ENCODE data around the gene GRIP2. TPM values are rescaled to one million over a fixed set of nuclear protein-coding genes. Genes with fewer than 3 reads are reported as not detected.

GRIP2 gene
- total and polyA plus RNA-seq, 7 donors, result under 0.01 to 1.7 (median 0.68) TPM

- no peak for DNase-seq
- Histone ChIP-seq H3K27me3 (no peaks in the 10 kb centered on the region), H3K36me3 (no peaks in the 10 kb centered on the region), H3K4me3 (no peak overlapping the region), H3K4me1 (peaks cover 0 to 10% (median 0%) of the 10 kb centered on the region in 4 donors), H3K9me3 (no peaks in the 10 kb centered on the region), H3K27ac (no peak overlapping the region)
- TF ChIP-seq EP300 (IDR thresholded peaks at IDR 0.05), result no peak
- TF ChIP-seq POLR2A (IDR thresholded peaks at IDR 0.05), result no peak
- TF ChIP-seq POLR2AphosphoS5 (IDR thresholded peaks at IDR 0.05), result no peak
- no peak for TF ChIP-seq CTCF (IDR thresholded peaks at IDR 0.05)
- intact Hi-C loops (cut with DNase I), result no loop called here
- 86 to 88% methylated on average over 5 of the region's 5 CpGs for WGBS, 2 donors
Observed at GRCh38 chr3:14486460-14486859, 53.7 kb downstream of the GRIP2 start.

DNA sequence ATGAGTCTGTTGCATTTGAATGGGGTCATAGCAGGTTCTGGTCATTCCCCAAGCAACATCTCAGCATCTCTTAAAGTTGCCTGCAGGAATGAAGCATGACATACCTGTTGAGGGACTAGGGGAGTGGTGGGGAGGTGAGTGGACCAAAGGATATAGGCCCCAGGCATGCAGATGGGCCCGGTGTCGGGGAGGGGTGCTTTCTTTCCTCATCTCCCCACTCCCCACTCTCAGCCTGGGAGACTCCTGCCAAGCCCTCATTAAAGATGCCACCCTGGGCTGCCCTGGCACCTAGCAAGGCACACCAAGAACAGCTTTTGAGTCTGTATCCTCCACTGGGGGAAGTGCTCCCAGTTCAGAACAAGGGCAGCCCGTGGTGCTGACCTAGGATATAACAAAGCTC, 54.2 kb downstream of the GRIP2 start:
- no peaks in the 10 kb centered on the region for H3K27me3 ChIP-seq
- intact Hi-C loops (cut with DNase I), result no loop called here
- no peak for TF ChIP-seq CTCF (IDR thresholded peaks at IDR 0.05)
- TF ChIP-seq EP300 (IDR thresholded peaks at IDR 0.05), result no peak
- no peak for TF ChIP-seq POLR2AphosphoS5 (IDR thresholded peaks at IDR 0.05)
- TF ChIP-seq POLR2A (IDR thresholded peaks at IDR 0.05), result no peak
- 87 to 91% methylated on average over 3 of the region's 3 CpGs for WGBS, 2 donors
- DNase-seq, result no peak
- H3K36me3 ChIP-seq, result no peaks in the 10 kb centered on the region
- H3K27ac ChIP-seq, result no peak overlapping the region
- H3K4me1 ChIP-seq, result peaks cover 0 to 13% (median 0%) of the 10 kb centered on the region in 4 donors
- H3K9me3 ChIP-seq, result no peaks in the 10 kb centered on the region
- H3K4me3 ChIP-seq, result no peak overlapping the region

DNA sequence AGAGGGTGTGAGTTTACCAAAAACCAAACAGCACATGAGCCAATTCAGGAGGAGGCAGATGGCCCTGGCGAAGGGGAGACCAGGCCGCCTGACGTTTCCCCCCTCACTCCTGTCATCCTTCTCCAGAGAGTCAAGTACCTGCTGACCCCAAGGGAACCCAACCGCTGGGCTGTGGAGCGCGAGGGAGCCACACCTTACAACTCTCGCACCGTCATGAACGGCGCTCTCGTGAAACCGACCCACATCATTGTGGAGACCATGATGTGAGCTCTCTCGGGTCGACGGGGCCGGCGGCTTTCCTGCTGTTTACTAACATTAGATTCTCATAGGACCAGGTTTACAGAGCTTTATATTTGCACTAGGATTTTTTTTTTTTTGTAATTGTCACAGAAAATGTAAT, 55.4 kb downstream of the GRIP2 start:
- TF ChIP-seq EP300 (IDR thresholded peaks at IDR 0.05), result no peak
- TF ChIP-seq POLR2A (IDR thresholded peaks at IDR 0.05), result no peak
- TF ChIP-seq CTCF (IDR thresholded peaks at IDR 0.05), result no peak
- TF ChIP-seq POLR2AphosphoS5 (IDR thresholded peaks at IDR 0.05), result no peak
- no peaks in the 10 kb centered on the region for H3K27me3 ChIP-seq
- peaks cover 0 to 13% (median 0%) of the 10 kb centered on the region in 4 donors for H3K4me1 ChIP-seq
- peaks cover 0 to 4% (median 0%) of the 10 kb centered on the region in 4 donors for H3K36me3 ChIP-seq
- intact Hi-C loops (cut with DNase I), result no loop called here
- no peak for DNase-seq
- no peaks in the 10 kb centered on the region for H3K9me3 ChIP-seq
- 90 to 92% methylated on average over 17 of the region's 17 CpGs for WGBS, 2 donors
- H3K4me3 ChIP-seq, result no peak overlapping the region
- no peak overlapping the region for H3K27ac ChIP-seq

DNA sequence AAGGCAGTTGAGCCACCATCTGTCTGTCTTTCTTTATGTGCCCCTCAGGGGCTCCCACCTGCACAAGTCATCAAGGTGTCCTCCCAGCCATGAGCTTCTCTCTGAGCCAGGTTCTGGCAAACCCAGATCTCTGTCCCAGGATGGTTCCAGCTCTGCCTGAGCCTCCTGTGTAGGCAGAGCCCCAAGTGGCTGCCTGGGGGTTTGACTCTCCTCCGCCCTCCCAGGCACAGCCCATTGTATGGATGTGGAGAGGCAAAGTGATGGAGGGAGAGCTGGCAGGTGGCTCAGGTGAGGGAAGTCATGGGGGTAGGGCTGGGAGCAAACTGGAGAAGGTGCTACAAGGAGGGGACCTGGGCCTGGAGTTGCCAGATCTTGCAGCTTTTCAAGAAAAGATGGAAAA, 56.9 kb downstream of the GRIP2 start:
- no peak for TF ChIP-seq EP300 (IDR thresholded peaks at IDR 0.05)
- no peak for TF ChIP-seq CTCF (IDR thresholded peaks at IDR 0.05)
- no peak for TF ChIP-seq POLR2AphosphoS5 (IDR thresholded peaks at IDR 0.05)
- TF ChIP-seq POLR2A (IDR thresholded peaks at IDR 0.05), result no peak
- Histone ChIP-seq H3K9me3 (no peaks in the 10 kb centered on the region), H3K4me1 (peaks cover 0 to 13% (median 0%) of the 10 kb centered on the region in 4 donors), H3K4me3 (no peak overlapping the region), H3K36me3 (peaks cover 0 to 10% (median 2%) of the 10 kb centered on the region in 4 donors), H3K27ac (no peak overlapping the region), H3K27me3 (no peaks in the 10 kb centered on the region)
- no peak for DNase-seq
- intact Hi-C loops (cut with DNase I), result no loop called here
- 95 to 98% methylated on average over 1 of the region's 1 CpG for WGBS, 2 donors

DNA sequence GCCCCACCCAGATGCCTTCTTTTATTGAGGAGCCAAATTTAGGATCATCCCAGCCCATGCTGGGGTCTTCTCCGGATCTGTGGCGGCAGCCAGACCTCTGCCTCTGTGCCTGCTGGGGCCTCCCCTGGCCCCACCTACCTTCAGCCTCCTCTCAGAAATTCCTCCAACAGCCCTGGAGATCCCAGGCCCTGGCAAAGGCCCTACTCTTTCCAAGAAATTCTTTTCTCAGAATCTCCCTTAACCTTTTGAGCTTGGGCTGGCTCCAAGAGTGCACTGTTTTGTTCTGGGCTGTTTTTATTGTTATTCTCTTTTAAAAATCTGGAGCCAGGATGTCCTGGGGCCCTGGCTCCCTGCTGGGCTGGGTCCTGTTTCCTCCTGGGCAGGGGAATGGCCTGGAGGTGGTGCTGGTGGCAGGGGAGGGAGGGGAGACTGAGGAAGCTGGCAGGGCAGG, 57.8 kb downstream of the GRIP2 start:
- Histone ChIP-seq H3K27ac (no peak overlapping the region), H3K4me3 (no peak overlapping the region), H3K4me1 (peaks cover 0 to 13% (median 0%) of the 10 kb centered on the region in 4 donors), H3K36me3 (peaks cover 0 to 13% (median 2%) of the 10 kb centered on the region in 4 donors), H3K27me3 (no peaks in the 10 kb centered on the region), H3K9me3 (no peaks in the 10 kb centered on the region)
- no peak for DNase-seq
- WGBS, 2 donors, result 85 to 95% methylated on average over 2 of the region's 2 CpGs
- TF ChIP-seq POLR2A (IDR thresholded peaks at IDR 0.05), result no peak
- intact Hi-C loops (cut with DNase I), result no loop called here
